Caco-2 (cell line): ENCODE results near the gene NUBP1. TPM values are rescaled to one million over a fixed set of nuclear protein-coding genes. Genes with fewer than 3 reads are reported as not detected.

ENCODE experiments used
- BruUV-seq: library from RNA; stranded (reverse); fragments of 400-500 nt; replicated peaks from 2 replicates; lab custom pipeline; 2021; lab: Mats Ljungman, UMichigan
- CTCF ChIA-PET: fragments of 300-600 bp; sonication (Branson Sonifier 250); formaldehyde crosslinking; loops from one replicate; lab custom pipeline; 2022; ENCODE audit warnings: antibody characterized with exemption; lab: Charles Lee
- POLR2A ChIA-PET: fragments of 300-600 bp; sonication (Branson Sonifier 250); formaldehyde crosslinking; loops from one replicate; lab custom pipeline; 2022; ENCODE audit warnings: antibody characterized with exemption; lab: Charles Lee
- DNase-seq, 2 experiments: peaks; one replicate each; pipeline versions ENCODE4 v3.0.0 to v3.0.0-alpha.2; 2020 to 2022
- H3K27me3 ChIP-seq: replicated peaks from 2 replicates; pipeline ENCODE4 v1.6.0; 2011; ENCODE audit warnings: low read length; ENCODE audit not compliant: control insufficient read depth, insufficient read depth
- H3K36me3 ChIP-seq: 2 replicates; pipeline ENCODE4 v1.5.1; 2011; ENCODE audit warnings: low read length; ENCODE audit not compliant: control insufficient read depth, insufficient read depth
- H3K4me1 ChIP-seq: fragments of 250-450 bp; sonication (Bioruptor Pico); 2 replicates; pipeline ENCODE4 v1.5.1; 2020; ENCODE audit warnings: mild to moderate bottlenecking
- H3K4me3 ChIP-seq: 2 replicates; pipeline ENCODE4 v1.5.1; 2011; ENCODE audit warnings: low read depth, mild to moderate bottlenecking, control low read depth, low read length
- H3K9me3 ChIP-seq: fragments of 250-450 bp; sonication (Bioruptor Pico); 2 replicates; pipeline ENCODE4 v1.5.1; 2020; ENCODE audit warnings: mild to moderate bottlenecking, moderate library complexity
- H3K27ac Mint-ChIP-seq: one replicate; pipeline ENCODE4 v1.8.0; 2022; ENCODE audit warnings: mixed read lengths; ENCODE audit not compliant: unreplicated experiment
- H3K27me3 Mint-ChIP-seq: one replicate; pipeline ENCODE4 v1.8.0; 2022; ENCODE audit warnings: mixed read lengths; ENCODE audit not compliant: insufficient read depth, unreplicated experiment
- H3K36me3 Mint-ChIP-seq: one replicate; pipeline ENCODE4 v1.8.0; 2022; ENCODE audit warnings: mild to moderate bottlenecking, mixed read lengths; ENCODE audit not compliant: insufficient read depth, unreplicated experiment
- H3K4me1 Mint-ChIP-seq: one replicate; pipeline ENCODE4 v1.8.0; 2022; ENCODE audit warnings: low read depth, mixed read lengths; ENCODE audit not compliant: unreplicated experiment
- H3K4me3 Mint-ChIP-seq: one replicate; pipeline ENCODE4 v1.8.0; 2022; ENCODE audit warnings: mild to moderate bottlenecking, moderate library complexity, mixed read lengths; ENCODE audit not compliant: unreplicated experiment
- H3K9me3 Mint-ChIP-seq: one replicate; pipeline ENCODE4 v1.8.0; 2022; ENCODE audit warnings: mixed read lengths; ENCODE audit not compliant: unreplicated experiment
- CTCF ChIP-seq, 2 experiments: fragments of 200-600 bp in 1 of 2; IDR thresholded peaks; 1 replicate in 1 of 2; 2 replicates in 1 of 2; pipeline versions ENCODE4 v1.5.1 to v1.8.0; 2011 to 2022; ENCODE audit warnings: antibody characterized with exemption in 1 of 2, control low read depth in 1 of 2, inconsistent platforms in 1 of 2, low read depth in 1 of 2, low read length in 1 of 2, mild to moderate bottlenecking in 1 of 2, moderate library complexity in 1 of 2; ENCODE audit not compliant: insufficient read depth in 1 of 2, severe bottlenecking in 1 of 2, unreplicated experiment in 1 of 2
- intact Hi-C: fragments of 100-400 bp; cut with micrococcal nuclease; formaldehyde crosslinking; loops from one replicate; pipeline ENCODE4 v1.10.0; 2022; ENCODE audit not compliant: unreplicated experiment
- total RNA-seq: library from RNA; stranded (reverse); gene quantifications from 2 replicates; pipeline ENCODE4 v1.2.3, GENCODE V29; 2022

The NUBP1 gene
- total RNA-seq, 1 experiment from 2014 or later, result 25.3 TPM

GRCh38 chr16:10737068-10737625 lies 6.5 kb upstream of the NUBP1 start:
- ChIA-PET POLR2A (no interaction called here), CTCF (interaction anchor here (0.6 to 2.8 kb wide), 6 partner anchors 179 to 1354 kb away, joined by 3 to 29 read pairs (median 4); partner anchors contain the start of gene DEXI)
- H3K27me3 ChIP-seq, result no peaks in the 10 kb centered on the region
- Mint-ChIP-seq H3K27ac (no peak overlapping the region), H3K4me3 (no peak overlapping the region), H3K9me3 (no peaks in the 10 kb centered on the region), H3K27me3 (no peaks in the 10 kb centered on the region), H3K4me1 (no peaks in the 10 kb centered on the region), H3K36me3 (no peaks in the 10 kb centered on the region)
- 0 out of 2 replicates have a peak, but pooled peaks cover 6% of the 10 kb centered on the region for H3K9me3 ChIP-seq
- no peak overlapping the region for H3K4me3 ChIP-seq
- intact Hi-C loops, result loop anchor here (1.0 to 10.0 kb wide), 5 partner anchors 72 to 223 kb away; partner anchors contain the start of gene EMP2
- BruUV-seq, result no TSS peak
- TF ChIP-seq CTCF (IDR thresholded peaks at IDR 0.05; ENCODE audit: insufficient read depth in 1 of 2, low read depth in 1 of 2, low read length in 1 of 2, severe bottlenecking in 1 of 2, unreplicated experiment in 1 of 2), result peak; percentile 84 to 94
- no peaks in the 10 kb centered on the region for H3K36me3 ChIP-seq
- DNase-seq, result peak; percentile 61 to 76
- peaks cover 18% of the 10 kb centered on the region for H3K4me1 ChIP-seq

- Histone ChIP-seq H3K27me3 (no peaks in the 10 kb centered on the region), H3K4me3 (no peak overlapping the region), H3K9me3 (no peaks in the 10 kb centered on the region), H3K4me1 (peaks cover 18% of the 10 kb centered on the region), H3K36me3 (no peaks in the 10 kb centered on the region)
- POLR2A ChIA-PET, result no interaction called here
- DNase-seq, result peak; percentile 33 to 59
- no peak overlapping the region for H3K27ac Mint-ChIP-seq
- H3K36me3 Mint-ChIP-seq, result no peaks in the 10 kb centered on the region
- H3K4me3 Mint-ChIP-seq, result no peak overlapping the region
- no peaks in the 10 kb centered on the region for H3K9me3 Mint-ChIP-seq
- peaks cover 6% of the 10 kb centered on the region for H3K4me1 Mint-ChIP-seq
- CTCF ChIA-PET, result interaction anchor here (0.7 kb wide), 1 partner anchor 176 kb away, joined by 4 read pairs; no protein-coding TSS in a partner anchor
- no peaks in the 10 kb centered on the region for H3K27me3 Mint-ChIP-seq
- BruUV-seq, result no TSS peak
- intact Hi-C loops, result loop anchor here (5.0 to 10.0 kb wide), 3 partner anchors 74 to 171 kb away; no protein-coding TSS in a partner anchor
- no peak for TF ChIP-seq CTCF (IDR thresholded peaks at IDR 0.05; ENCODE audit: insufficient read depth in 1 of 2, low read depth in 1 of 2, low read length in 1 of 2, severe bottlenecking in 1 of 2, unreplicated experiment in 1 of 2)
Observed at GRCh38 chr16:10738231-10739077, 5.2 kb upstream of the NUBP1 start.
